Heart right ventricle (tissue), 16 donors: ENCODE data around the gene ITGAE. TPM values are rescaled to one million over a fixed set of nuclear protein-coding genes. Genes with fewer than 3 reads are reported as not detected.

Experiments
- ATAC-seq, 8 donors: fragments of 200-7000 bp; cut with Tn5 transposase; one replicate each; pipeline ENCODE4 v1.9.1; 2020; ENCODE audit warnings: mild to moderate bottlenecking in 8 of 8, moderate library complexity in 8 of 8, moderate number of reproducible peaks in 1 of 8
- DNase-seq, 2 donors: peaks; one replicate each; pipeline ENCODE4 v3.0.0-alpha.2; 2020
- H3K27ac ChIP-seq, 10 donors: fragments of 200-600 bp; sonication (generic) in 2 of 10; one replicate each; pipeline versions ENCODE4 v1.5.0 to v1.8.0; 2020 to 2022; ENCODE audit warnings: mild to moderate bottlenecking in 3 of 10
- H3K27me3 ChIP-seq, 7 donors: fragments of 200-600 bp; one replicate each; pipeline ENCODE4 v1.8.0; 2021 to 2022; ENCODE audit warnings: mild to moderate bottlenecking in 2 of 7
- H3K36me3 ChIP-seq, 9 donors: fragments of 200-600 bp; sonication (generic) in 1 of 9; one replicate each; pipeline versions ENCODE4 v1.5.0 to v1.8.0; 2020 to 2022; ENCODE audit warnings: mild to moderate bottlenecking in 2 of 9
- H3K4me1 ChIP-seq, 9 donors: fragments of 200-600 bp; sonication (generic) in 1 of 9; one replicate each; pipeline versions ENCODE4 v1.5.0 to v1.8.0; 2020 to 2022; ENCODE audit warnings: mild to moderate bottlenecking in 4 of 9
- H3K4me3 ChIP-seq, 10 donors: fragments of 200-600 bp; sonication (generic) in 2 of 10; one replicate each; pipeline versions ENCODE4 v1.5.0 to v1.8.0; 2020 to 2022; ENCODE audit warnings: mild to moderate bottlenecking in 7 of 10, moderate library complexity in 2 of 10
- H3K9me3 ChIP-seq, 11 donors: fragments of 200-600 bp in 10 of 11; sonication (generic) in 2 of 11; one replicate each; pipeline versions ENCODE4 v1.5.0 to v1.8.0; 2013 to 2022; ENCODE audit warnings: mild to moderate bottlenecking in 2 of 11, control low read depth in 1 of 11, moderate library complexity in 1 of 11
- CTCF ChIP-seq, 9 donors: fragments of 200-600 bp; sonication (generic) in 2 of 9; IDR thresholded peaks; one replicate each; pipeline versions ENCODE4 v1.5.0 to v1.8.0; 2021 to 2022; ENCODE audit warnings: antibody characterized with exemption in 9 of 9, mild to moderate bottlenecking in 5 of 9, moderate library complexity in 1 of 9
- WGBS, 2 donors: extraction: QIAGEN DNeasy Blood & Tissue Kit; methylation state at CpG; one replicate each; pipeline ENCODE4 v1.1.7; 2013; ENCODE audit warnings: inconsistent platforms in 1 of 2; 5-methylcytosine and 5-hydroxymethylcytosine counted together
- intact Hi-C, 10 donors: fragments of 100-400 bp; cut with DNase I; formaldehyde crosslinking; loops; one replicate each; pipeline versions ENCODE4 v1.11.1 to v1.14.2; 2022
- polyA plus RNA-seq, 2 donors: library from polyadenylated mRNA; stranded (reverse); fragments of 200-250 nt; gene quantifications; one replicate each; pipeline ENCODE4 v1.2.3, GENCODE V29; 2013
- total RNA-seq, 10 donors: library from RNA; stranded (reverse); fragmentation: NEBNext Ultra II Directional in 3 of 10; extraction: Animal tissue kit (Norgen Biotek cat#: 25700) in 3 of 10; gene quantifications; one replicate each; pipeline versions ENCODE4 v1.2.1 to v1.2.4, GENCODE V29; 2021 to 2023
- donor health status: Arrhythmogenic right ventricular cardiomyopathy.
- donor health status: ischemic (EF 13 %, LVEDD 7.1; RV severe dilation, severe dysfunction).
- donor health status: healthy with polysubstance abuse.
- donor health status: DM: no; HTN: yes; CAD: no.
- donor health status: DM: no; HTN: no; CAD: no.
- donor health status: ischemic (EF 25% LVEDD 6.9; RV normal size, moderate dysfunction).
- donor health status: ischemic (EF 25% LVEDD 5.7; RV mildly dilated, moderate dysfunction).
- donor health status: healthy.
- donor health status: DM: yes; HTN: yes; CAD: no.
- donor health status: Ischemic cardiomyopathy.
- donor health status: ischemic (EF 35%, LVEDD 5.7; RV mildly dilated, moderate dysfunction).
- donor health status: nonischemic (EF 11% LVEDD 7.7; RV severe dilation, severe dysfunction).
- donor health status: DM: yes; HTN: yes; CAD: no.
- donor health status: PGD.
- donor health status: ischemic (EF 29% LVEDD 5.4; RV normal size, mild dysfunction).
- donor health status: nonischemic (EF 23%, LVEDD 6.1; RV moderate dilation, normal function).

Gene ITGAE
- total and polyA plus RNA-seq, 12 donors, result 14.0 to 35.4 (median 16.8) TPM

GRCh38 chr17:3691617-3692067, 109.3 kb downstream of the ITGAE start:
- WGBS, 2 donors, result 70 to 76% methylated on average over 16 of the region's 16 CpGs
- no peak for ATAC-seq
- TF ChIP-seq CTCF (IDR thresholded peaks at IDR 0.05), result no peak
- H3K27ac ChIP-seq, result no peak overlapping the region
- no peak for DNase-seq
- peaks cover 0 to 22% (median 17%) of the 10 kb centered on the region in 9 donors for H3K4me1 ChIP-seq
- H3K9me3 ChIP-seq, result no peaks in the 10 kb centered on the region
- no peak overlapping the region for H3K4me3 ChIP-seq
- intact Hi-C loops, result no loop called here
- H3K27me3 ChIP-seq, result peaks cover 0 to 40% (median 30%) of the 10 kb centered on the region in 7 donors
- H3K36me3 ChIP-seq, result peaks cover 0 to 8% (median 0%) of the 10 kb centered on the region in 9 donors

GRCh38 chr17:3690094-3690715, 110.8 kb downstream of the ITGAE start:
- no peak for DNase-seq
- H3K9me3 ChIP-seq, result no peaks in the 10 kb centered on the region
- H3K27ac ChIP-seq, result no peak overlapping the region
- H3K4me1 ChIP-seq, result peaks cover 0 to 10% (median 6%) of the 10 kb centered on the region in 9 donors
- no peak overlapping the region for H3K4me3 ChIP-seq
- no peak for TF ChIP-seq CTCF (IDR thresholded peaks at IDR 0.05)
- no peak for ATAC-seq
- WGBS, 2 donors, result 64 to 70% methylated on average over 22 of the region's 22 CpGs
- peaks cover 0 to 8% (median 0%) of the 10 kb centered on the region in 9 donors for H3K36me3 ChIP-seq
- peaks cover 0 to 29% (median 18%) of the 10 kb centered on the region in 7 donors for H3K27me3 ChIP-seq
- intact Hi-C loops, result no loop called here

DNA sequence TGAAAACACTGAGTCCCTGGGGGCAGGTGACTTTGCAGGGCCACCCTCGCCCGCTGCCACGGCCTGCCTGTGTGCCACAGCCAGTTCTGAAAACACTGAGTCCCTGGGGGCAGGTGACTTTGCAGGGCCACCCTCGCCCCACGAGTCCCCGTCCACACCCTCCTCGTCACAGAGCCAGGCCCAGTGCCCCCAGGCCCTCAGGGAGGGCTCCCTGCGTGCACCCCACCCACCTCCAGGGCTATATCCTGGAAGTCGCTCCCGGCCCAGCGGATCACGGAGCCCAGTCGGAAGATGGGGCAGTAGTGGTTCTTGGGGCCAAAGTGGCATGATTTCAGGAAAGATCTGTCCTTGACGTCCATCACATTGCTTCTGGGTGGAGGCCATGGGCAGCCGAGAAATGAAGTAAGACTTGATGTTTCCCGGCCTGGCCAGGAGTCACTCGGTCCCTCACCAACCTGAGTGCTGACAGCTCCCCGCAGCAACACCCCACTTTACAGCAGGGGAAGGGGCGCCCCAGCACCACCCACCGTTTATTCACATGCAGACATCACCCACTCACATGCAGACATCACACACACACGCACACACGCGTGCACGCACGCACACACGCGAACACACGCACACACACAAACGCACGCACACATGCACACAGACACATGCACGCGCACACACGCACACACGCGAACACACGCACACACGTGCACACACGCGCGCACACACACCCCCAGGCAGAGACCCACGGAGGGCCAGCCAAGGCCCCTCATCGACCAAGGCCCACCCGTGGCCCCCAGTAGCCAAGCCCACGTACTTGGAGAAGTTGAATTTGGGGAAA, 111.5 kb downstream of the ITGAE start:
- WGBS, 2 donors, result 87 to 88% methylated on average over 41 to 44 of the region's 44 CpGs
- DNase-seq (no peak), ATAC-seq (peak in 1 of 8 donors; percentile 21)
- intact Hi-C loops, result no loop called here
- Histone ChIP-seq H3K9me3 (no peaks in the 10 kb centered on the region), H3K4me1 (peaks cover 0 to 2% (median 0%) of the 10 kb centered on the region in 9 donors), H3K4me3 (no peak overlapping the region), H3K36me3 (peaks cover 0 to 8% (median 0%) of the 10 kb centered on the region in 9 donors), H3K27ac (no peak overlapping the region), H3K27me3 (peaks cover 0 to 29% (median 13%) of the 10 kb centered on the region in 7 donors)
- TF ChIP-seq CTCF (IDR thresholded peaks at IDR 0.05), result no peak

DNA sequence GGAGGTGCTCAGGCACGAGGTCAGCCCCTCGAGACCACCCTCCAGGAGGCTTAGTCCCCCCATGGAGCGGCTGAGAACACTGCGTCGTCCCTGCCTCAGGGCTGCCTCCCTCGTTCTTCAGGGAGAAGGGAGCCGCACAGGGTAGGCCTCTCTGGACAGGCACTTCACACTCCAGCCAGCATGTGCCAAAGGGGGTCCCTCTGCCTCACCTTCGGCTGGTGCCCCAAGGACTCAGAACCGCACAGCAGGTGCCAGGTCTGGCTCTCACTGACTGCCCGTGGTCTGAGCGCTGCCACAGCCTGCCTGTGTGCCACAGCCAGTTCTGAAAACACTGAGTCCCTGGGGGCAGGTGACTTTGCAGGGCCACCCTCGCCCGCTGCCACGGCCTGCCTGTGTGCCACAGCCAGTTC, 112.1 kb downstream of the ITGAE start:
- H3K36me3 ChIP-seq, result peaks cover 0 to 8% (median 0%) of the 10 kb centered on the region in 9 donors
- DNase-seq, result no peak
- no peaks in the 10 kb centered on the region for H3K4me1 ChIP-seq
- WGBS, 2 donors, result 69 to 79% methylated on average over 11 to 12 of the region's 14 CpGs
- peaks cover 0 to 35% (median 16%) of the 10 kb centered on the region in 7 donors for H3K27me3 ChIP-seq
- no peak overlapping the region for H3K27ac ChIP-seq
- H3K4me3 ChIP-seq, result no peak overlapping the region
- ATAC-seq, result peak in 2 of 8 donors; percentile 9 to 14
- TF ChIP-seq CTCF (IDR thresholded peaks at IDR 0.05), result no peak
- intact Hi-C loops, result no loop called here
- H3K9me3 ChIP-seq, result no peaks in the 10 kb centered on the region
